ENCODE data around the gene HNRNPUL1. TPM values are rescaled to one million over a fixed set of nuclear protein-coding genes. Genes with fewer than 3 reads are reported as not detected.

The HNRNPUL1 gene
- total RNA-seq, 4 donors from 2014 or later = 98.1 to 127 (median 113) TPM

- DNase-seq = no peak
- TF ChIP-seq POLR2A (IDR thresholded peaks at IDR 0.05) = no peak
- no peak for TF ChIP-seq CTCF (IDR thresholded peaks at IDR 0.05)
- Histone ChIP-seq H3K27me3 (no peaks in the 10 kb centered on the region), H3K9me3 (no peaks in the 10 kb centered on the region), H3K4me1 (peaks cover 20 to 47% (median 40%) of the 10 kb centered on the region in 3 donors), H3K27ac (peak overlapping the region in 1 of 4 donors; percentile 12), H3K4me3 (no peak overlapping the region), H3K36me3 (peaks cover 21 to 77% (median 36%) of the 10 kb centered on the region in 3 donors)
- 75% methylated on average over 4 of the region's 4 CpGs; no CpG with 5 or more reads in 1 of the 2 donors for WGBS, 2 donors
- intact Hi-C loops (cut with DNase I) = no loop called here
Observed at GRCh38 chr19:41320568-41320967, 56.4 kb downstream of the HNRNPUL1 start.

- Histone ChIP-seq H3K4me3 (no peak overlapping the region), H3K36me3 (peaks cover 21 to 71% (median 34%) of the 10 kb centered on the region in 3 donors), H3K4me1 (peaks cover 26 to 53% (median 46%) of the 10 kb centered on the region in 3 donors), H3K27ac (peak overlapping the region in 3 of 4 donors; percentile 85 to 93 (median 89)), H3K27me3 (no peaks in the 10 kb centered on the region), H3K9me3 (no peaks in the 10 kb centered on the region)
- intact Hi-C loops (cut with DNase I) = no loop called here
- TF ChIP-seq CTCF (IDR thresholded peaks at IDR 0.05) = no peak
- no peak for TF ChIP-seq POLR2A (IDR thresholded peaks at IDR 0.05)
- 77 to 92% methylated on average over 2 to 6 of the region's 7 CpGs for WGBS, 2 donors
- DNase-seq = no peak
Observed at GRCh38 chr19:41321204-41321599, 57.0 kb downstream of the HNRNPUL1 start.

- Histone ChIP-seq H3K27me3 (no peaks in the 10 kb centered on the region), H3K36me3 (peaks cover 16 to 65% (median 29%) of the 10 kb centered on the region in 3 donors), H3K4me3 (no peak overlapping the region), H3K4me1 (peaks cover 31 to 58% (median 52%) of the 10 kb centered on the region in 3 donors), H3K27ac (peak overlapping the region; percentile 59 to 93 (median 87)), H3K9me3 (no peaks in the 10 kb centered on the region)
- no peak for DNase-seq
- TF ChIP-seq CTCF (IDR thresholded peaks at IDR 0.05) (peak in 5 of 6 experiments; percentile 7 to 48 (median 39)), POLR2A (IDR thresholded peaks at IDR 0.05) (no peak)
- intact Hi-C loops (cut with DNase I) = no loop called here
- WGBS, 2 donors = 72 to 85% methylated on average over 6 to 7 of the region's 10 CpGs
Observed at GRCh38 chr19:41321600-41322270, 57.6 kb downstream of the HNRNPUL1 start.

- TF ChIP-seq CTCF (IDR thresholded peaks at IDR 0.05) (no peak), POLR2A (IDR thresholded peaks at IDR 0.05) (no peak)
- intact Hi-C loops (cut with DNase I) = no loop called here
- H3K4me1 ChIP-seq = peaks cover 39 to 65% (median 58%) of the 10 kb centered on the region in 3 donors
- 94 to 97% methylated on average over 8 to 9 of the region's 11 CpGs for WGBS, 2 donors
- H3K9me3 ChIP-seq = no peaks in the 10 kb centered on the region
- DNase-seq = no peak
- no peak overlapping the region for H3K4me3 ChIP-seq
- peak overlapping the region; percentile 59 to 93 (median 87) for H3K27ac ChIP-seq
- peaks cover 14 to 58% (median 27%) of the 10 kb centered on the region in 3 donors for H3K36me3 ChIP-seq
- H3K27me3 ChIP-seq = no peaks in the 10 kb centered on the region
Observed at GRCh38 chr19:41322451-41322850, 58.3 kb downstream of the HNRNPUL1 start.

GRCh38 chr19:41323023-41323422 is 58.9 kb downstream of the HNRNPUL1 start:
- no peak for DNase-seq

More at GRCh38 chr19:41323023-41323422, 58.9 kb downstream of the HNRNPUL1 start:
- H3K36me3 ChIP-seq = peaks cover 14 to 52% (median 27%) of the 10 kb centered on the region in 3 donors
- WGBS, 2 donors = 50 to 69% methylated on average over 5 to 7 of the region's 7 CpGs
- peak overlapping the region; percentile 59 to 93 (median 87) for H3K27ac ChIP-seq
- H3K27me3 ChIP-seq = no peaks in the 10 kb centered on the region
- TF ChIP-seq POLR2A (IDR thresholded peaks at IDR 0.05) = no peak
- H3K9me3 ChIP-seq = no peaks in the 10 kb centered on the region
- no peak overlapping the region for H3K4me3 ChIP-seq
- H3K4me1 ChIP-seq = peaks cover 44 to 71% (median 63%) of the 10 kb centered on the region in 3 donors
- intact Hi-C loops (cut with DNase I) = no loop called here
